ENCODE results near the gene LRP5. TPM values are rescaled to one million over a fixed set of nuclear protein-coding genes. Genes with fewer than 3 reads are reported as not detected.

LRP5 gene
- polyA plus RNA-seq, 1 donor (not counting 4 experiments of a cell fraction or from before 2014, with no cell fraction given) = 6.6 TPM

DNA sequence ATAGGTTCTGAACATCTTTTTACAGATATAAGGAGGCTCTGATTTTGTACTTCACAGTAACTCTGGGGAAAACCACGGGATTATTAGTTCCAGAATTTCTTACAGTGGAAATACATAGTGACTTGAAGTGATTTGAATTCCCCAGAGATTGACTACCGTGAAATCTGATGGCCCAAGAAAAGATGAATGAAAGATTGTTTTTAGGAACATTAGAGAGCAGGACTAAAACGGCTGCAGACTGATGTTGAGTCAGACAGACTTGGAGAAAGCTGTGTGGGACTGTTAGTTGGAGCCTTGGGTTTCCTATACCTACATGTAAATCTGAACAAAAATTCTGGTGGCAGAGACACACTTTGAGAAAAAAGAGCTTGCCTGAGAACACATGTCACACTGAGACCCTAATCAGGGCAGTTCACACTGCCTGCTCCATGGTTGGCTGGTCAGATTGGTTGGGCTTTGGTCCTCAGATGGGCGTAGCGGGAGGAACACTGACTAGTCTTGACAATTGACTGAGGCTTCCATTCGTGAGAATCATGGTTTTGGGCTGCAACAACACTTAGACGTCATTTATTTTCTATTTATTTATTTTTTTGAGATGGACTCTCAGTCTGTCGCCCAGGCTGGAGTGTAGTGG lies 154.9 kb downstream of the LRP5 start:
- Histone ChIP-seq H3K9ac (ENCODE audit: control insufficient read depth, extremely low read depth, insufficient read depth, low read length) (no peak overlapping the region), H3K27ac (ENCODE audit: control insufficient read depth, insufficient read depth, low read length) (no peak overlapping the region), H3K9me3 (ENCODE audit: control insufficient read depth, low read depth, low read length) (no peaks in the 10 kb centered on the region), H3K4me3 (ENCODE audit: control insufficient read depth in 2 of 3, extremely low read depth in 1 of 3, insufficient read depth in 2 of 3, low read depth in 1 of 3, low read length in 3 of 3) (no peak overlapping the region), H3K27me3 (ENCODE audit: control insufficient read depth, extremely low read depth, insufficient read depth, low read length) (no peaks in the 10 kb centered on the region), H3K79me2 (ENCODE audit: control insufficient read depth, insufficient read depth, low read length) (peaks cover 96% of the 10 kb centered on the region), H3K9me1 (ENCODE audit: control insufficient read depth, extremely low read depth, insufficient read depth, low read length) (peaks cover 19% of the 10 kb centered on the region), H2AFZ (ENCODE audit: control insufficient read depth, low read length) (no peak overlapping the region), H3K4me2 (ENCODE audit: control insufficient read depth, extremely low read depth, insufficient read depth, low read depth, low read length) (no peak overlapping the region), H3K4me1 (ENCODE audit: control insufficient read depth, extremely low read depth, insufficient read depth, low read length) (peaks cover 23% of the 10 kb centered on the region), H4K20me1 (ENCODE audit: control insufficient read depth, extremely low read depth, insufficient read depth, low read length) (peaks cover 58% of the 10 kb centered on the region), H3K36me3 (ENCODE audit: control insufficient read depth in 2 of 2, extremely low read depth in 1 of 2, insufficient read depth in 2 of 2, low read length in 2 of 2) (peaks cover 0 to 15% of the 10 kb centered on the region in 2 experiments)
- FAIRE-seq (no peak), DNase-seq (ENCODE audit: low read depth, low spot score) (no peak)
- TF ChIP-seq EZH2 (IDR thresholded peaks at IDR 0.05; ENCODE audit: low read length) (no peak), CTCF (optimal IDR thresholded peaks at IDR 0.05 in 1 of 3, IDR thresholded peaks at IDR 0.05 in 1 of 3, conservative IDR thresholded peaks at IDR 0.05 in 1 of 3; ENCODE audit: extremely low read depth in 1 of 3, insufficient read depth in 2 of 3, low read length in 3 of 3) (no peak)
- dilution Hi-C loops (cut with MboI; ENCODE audit: extremely low pct_ligation_motif_present, low sequenced_read_pairs) = no loop called here

DNA sequence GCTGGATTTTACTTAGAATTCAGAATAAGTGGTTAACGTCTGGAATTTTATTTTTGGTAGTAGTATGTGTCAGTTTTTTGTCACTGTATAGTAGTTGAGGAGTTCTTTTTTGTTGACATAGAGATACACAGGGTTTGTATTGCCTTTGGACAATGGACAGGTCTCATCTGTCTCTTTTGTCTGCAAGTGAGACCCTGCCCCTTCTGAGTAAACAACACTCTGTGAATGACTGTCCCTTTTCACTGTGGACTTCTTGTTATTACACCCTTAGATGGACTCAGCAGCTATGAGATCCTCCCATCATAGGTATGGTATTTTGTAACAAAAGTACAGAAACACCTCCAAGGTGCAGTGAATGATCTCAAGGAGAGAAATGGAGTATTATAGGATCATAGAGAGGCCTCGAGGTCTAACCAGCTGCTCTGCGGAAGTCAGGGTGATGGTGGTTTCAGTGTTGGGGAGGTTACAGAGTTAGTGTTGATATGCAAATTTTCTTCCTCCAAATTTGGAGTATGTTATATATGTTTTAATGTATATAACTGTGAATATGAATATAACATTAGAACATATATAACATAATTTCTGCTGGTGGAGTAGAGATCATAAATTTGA lies 155.9 kb downstream of the LRP5 start:
- Histone ChIP-seq H3K4me3 (ENCODE audit: control insufficient read depth in 2 of 3, extremely low read depth in 1 of 3, insufficient read depth in 2 of 3, low read depth in 1 of 3, low read length in 3 of 3) (no peak overlapping the region), H3K27me3 (ENCODE audit: control insufficient read depth, extremely low read depth, insufficient read depth, low read length) (no peaks in the 10 kb centered on the region), H3K27ac (ENCODE audit: control insufficient read depth, insufficient read depth, low read length) (no peak overlapping the region), H2AFZ (ENCODE audit: control insufficient read depth, low read length) (no peak overlapping the region), H3K4me1 (ENCODE audit: control insufficient read depth, extremely low read depth, insufficient read depth, low read length) (peaks cover 16% of the 10 kb centered on the region), H3K9ac (ENCODE audit: control insufficient read depth, extremely low read depth, insufficient read depth, low read length) (no peak overlapping the region), H3K79me2 (ENCODE audit: control insufficient read depth, insufficient read depth, low read length) (peaks cover 96% of the 10 kb centered on the region), H3K4me2 (ENCODE audit: control insufficient read depth, extremely low read depth, insufficient read depth, low read depth, low read length) (no peak overlapping the region), H4K20me1 (ENCODE audit: control insufficient read depth, extremely low read depth, insufficient read depth, low read length) (peaks cover 55% of the 10 kb centered on the region), H3K9me3 (ENCODE audit: control insufficient read depth, low read depth, low read length) (no peaks in the 10 kb centered on the region), H3K36me3 (ENCODE audit: control insufficient read depth in 2 of 2, extremely low read depth in 1 of 2, insufficient read depth in 2 of 2, low read length in 2 of 2) (peaks cover 1 to 17% of the 10 kb centered on the region in 2 experiments), H3K9me1 (ENCODE audit: control insufficient read depth, extremely low read depth, insufficient read depth, low read length) (peaks cover 14% of the 10 kb centered on the region)
- TF ChIP-seq EZH2 (IDR thresholded peaks at IDR 0.05; ENCODE audit: low read length) = no peak
- no peak for TF ChIP-seq CTCF (optimal IDR thresholded peaks at IDR 0.05 in 1 of 3, IDR thresholded peaks at IDR 0.05 in 1 of 3, conservative IDR thresholded peaks at IDR 0.05 in 1 of 3; ENCODE audit: extremely low read depth in 1 of 3, insufficient read depth in 2 of 3, low read length in 3 of 3)
- dilution Hi-C loops (cut with MboI; ENCODE audit: extremely low pct_ligation_motif_present, low sequenced_read_pairs) = no loop called here
- DNase-seq (ENCODE audit: low read depth, low spot score) = no peak
- FAIRE-seq = no peak

All from keratinocyte (primary cell).